ENCODE measurements around the gene MYO1D.

Gene MYO1D

GRCh38 chr17:32520104-32520701 is 356.7 kb downstream of the MYO1D start:
- no peak for DNase-seq

GRCh38 chr17:32519228-32520103 is 357.5 kb downstream of the MYO1D start:
- DNase-seq = no peak

GRCh38 chr17:32518646-32519227 is 358.2 kb downstream of the MYO1D start:
- DNase-seq = no peak

GRCh38 chr17:32517982-32518381 is 358.9 kb downstream of the MYO1D start:
- no peak for DNase-seq

GRCh38 chr17:32516940-32517701 is 359.8 kb downstream of the MYO1D start:
- DNase-seq = no peak

GRCh38 chr17:32516450-32516849 is 360.5 kb downstream of the MYO1D start:
- no peak for DNase-seq

- no peak for DNase-seq
Measured at GRCh38 chr17:32515677-32516383, 361.1 kb downstream of the MYO1D start.

- DNase-seq = no peak
Measured at GRCh38 chr17:32514606-32515005, 362.3 kb downstream of the MYO1D start.

- DNase-seq = no peak
Measured at GRCh38 chr17:32513579-32513978, 363.3 kb downstream of the MYO1D start.

- no peak for DNase-seq
Measured at GRCh38 chr17:32512328-32512727, 364.6 kb downstream of the MYO1D start.

- DNase-seq = no peak
Measured at GRCh38 chr17:32510466-32510865, 366.5 kb downstream of the MYO1D start.

- no peak for DNase-seq
Measured at GRCh38 chr17:32508926-32509325, 368.0 kb downstream of the MYO1D start.

GRCh38 chr17:32504166-32504990 is 372.5 kb downstream of the MYO1D start:
- DNase-seq = no peak

GRCh38 chr17:32503251-32504165 is 373.4 kb downstream of the MYO1D start:
- peak; percentile 68 to 73 for DNase-seq

GRCh38 chr17:32502710-32503109 is 374.2 kb downstream of the MYO1D start:
- DNase-seq = no peak

GRCh38 chr17:32502013-32502412 is 374.9 kb downstream of the MYO1D start:
- DNase-seq = no peak

- DNase-seq = no peak
Measured at GRCh38 chr17:32498391-32498790, 378.5 kb downstream of the MYO1D start.

GRCh38 chr17:32497431-32498205 is 379.3 kb downstream of the MYO1D start:
- DNase-seq = no peak

- DNase-seq = no peak
Measured at GRCh38 chr17:32496395-32497073, 380.4 kb downstream of the MYO1D start.
